Skeletal muscle satellite cell (primary cell): Measurements from ENCODE around the gene CDS1.
"Not testable (repeated sequence)": the region's sequence is repeated elsewhere in the genome, so short reads cannot be mapped to it uniquely, and the experiment has no call there.

ENCODE experiments used
- H3K27me3 ChIP-seq: 2 replicates; pipeline ENCODE4 v1.7.0; 2013; ENCODE audit warnings: low read length; ENCODE audit not compliant: control insufficient read depth, insufficient read depth
- H3K36me3 ChIP-seq: 2 replicates; pipeline ENCODE4 v1.7.0; 2013; ENCODE audit warnings: mild to moderate bottlenecking, control low read depth, low read length; ENCODE audit not compliant: insufficient read depth
- H3K4me1 ChIP-seq: 2 replicates; pipeline ENCODE4 v1.7.0; 2013; ENCODE audit warnings: low read length; ENCODE audit not compliant: control insufficient read depth, insufficient read depth
- H3K4me2 ChIP-seq: 2 replicates; pipeline ENCODE4 v1.7.0; 2013; ENCODE audit warnings: mild to moderate bottlenecking, low read length
- H3K4me3 ChIP-seq: 2 replicates; pipeline ENCODE4 v1.7.0; 2013; ENCODE audit warnings: low read length
- H3K9ac ChIP-seq: 2 replicates; pipeline ENCODE4 v1.7.0; 2013; ENCODE audit warnings: mild to moderate bottlenecking, low read depth, low read length, moderate library complexity
- H3K9me3 ChIP-seq: replicated peaks from 2 replicates; pipeline ENCODE4 v1.7.0; 2013; ENCODE audit warnings: mild to moderate bottlenecking, control low read depth, low read length

Gene CDS1

GRCh38 chr4:84677093-84677492 lies 94.2 kb downstream of the CDS1 start:
- H3K4me3 ChIP-seq = no peak overlapping the region
- no peaks in the 10 kb centered on the region for H3K27me3 ChIP-seq
- peaks cover 44% of the 10 kb centered on the region for H3K36me3 ChIP-seq
- H3K4me1 ChIP-seq = peaks cover 18% of the 10 kb centered on the region
- H3K9me3 ChIP-seq = no peaks in the 10 kb centered on the region
- no peak overlapping the region for H3K9ac ChIP-seq
- no peak overlapping the region for H3K4me2 ChIP-seq

- peaks cover 26% of the 10 kb centered on the region for H3K4me1 ChIP-seq
- H3K4me2 ChIP-seq = no peak overlapping the region
- H3K4me3 ChIP-seq = no peak overlapping the region
- H3K27me3 ChIP-seq = no peaks in the 10 kb centered on the region
- no peak overlapping the region for H3K9ac ChIP-seq
- H3K36me3 ChIP-seq = peaks cover 45% of the 10 kb centered on the region
- H3K9me3 ChIP-seq = no peaks in the 10 kb centered on the region
Observed at GRCh38 chr4:84677995-84678394, 95.1 kb downstream of the CDS1 start.

GRCh38 chr4:84678976-84679744 lies 96.2 kb downstream of the CDS1 start:
- Histone ChIP-seq H3K4me1 (peaks cover 21% of the 10 kb centered on the region), H3K9ac (no peak overlapping the region), H3K36me3 (peaks cover 55% of the 10 kb centered on the region), H3K4me2 (no peak overlapping the region), H3K4me3 (no peak overlapping the region), H3K9me3 (no peaks in the 10 kb centered on the region), H3K27me3 (no peaks in the 10 kb centered on the region)

GRCh38 chr4:84680956-84681355 lies 98.0 kb downstream of the CDS1 start:
- no peaks in the 10 kb centered on the region for H3K9me3 ChIP-seq
- H3K36me3 ChIP-seq = peaks cover 66% of the 10 kb centered on the region
- H3K4me3 ChIP-seq = no peak overlapping the region
- no peak overlapping the region for H3K4me2 ChIP-seq
- H3K4me1 ChIP-seq = peaks cover 21% of the 10 kb centered on the region
- no peaks in the 10 kb centered on the region for H3K27me3 ChIP-seq
- H3K9ac ChIP-seq = no peak overlapping the region

GRCh38 chr4:84681486-84682274 lies 98.8 kb downstream of the CDS1 start:
- H3K4me2 ChIP-seq = no peak overlapping the region
- peaks cover 24% of the 10 kb centered on the region for H3K4me1 ChIP-seq
- no peaks in the 10 kb centered on the region for H3K27me3 ChIP-seq
- no peaks in the 10 kb centered on the region for H3K9me3 ChIP-seq
- no peak overlapping the region for H3K4me3 ChIP-seq
- H3K36me3 ChIP-seq = peaks cover 69% of the 10 kb centered on the region
- H3K9ac ChIP-seq = no peak overlapping the region

GRCh38 chr4:84682661-84683060 lies 99.7 kb downstream of the CDS1 start:
- not testable (repeated sequence) for H3K4me3 ChIP-seq, H3K9me3 ChIP-seq, H3K4me2 ChIP-seq, H3K9ac ChIP-seq, H3K27me3 ChIP-seq
- peaks cover 62% of the 10 kb centered on the region for H3K36me3 ChIP-seq
- H3K4me1 ChIP-seq = peaks cover 34% of the 10 kb centered on the region

- Histone ChIP-seq H3K9me3 (no peaks in the 10 kb centered on the region), H3K36me3 (peaks cover 62% of the 10 kb centered on the region)
Observed at GRCh38 chr4:84683064-84683850, 100.3 kb downstream of the CDS1 start.

GRCh38 chr4:84684361-84684760 lies 101.4 kb downstream of the CDS1 start:
- no peaks in the 10 kb centered on the region for H3K9me3 ChIP-seq
- H3K9ac ChIP-seq = no peak overlapping the region
- H3K4me1 ChIP-seq = peaks cover 37% of the 10 kb centered on the region
- H3K4me2 ChIP-seq = no peak overlapping the region
- peaks cover 61% of the 10 kb centered on the region for H3K36me3 ChIP-seq
- no peaks in the 10 kb centered on the region for H3K27me3 ChIP-seq
- H3K4me3 ChIP-seq = no peak overlapping the region

More at GRCh38 chr4:84683064-84683850, 100.3 kb downstream of the CDS1 start:
- Histone ChIP-seq H3K4me1 (peaks cover 37% of the 10 kb centered on the region), H3K27me3 (no peaks in the 10 kb centered on the region), H3K9ac (no peak overlapping the region), H3K4me2 (no peak overlapping the region), H3K4me3 (no peak overlapping the region)

- H3K4me2 ChIP-seq = no peak overlapping the region
- H3K9me3 ChIP-seq = no peaks in the 10 kb centered on the region
- peaks cover 38% of the 10 kb centered on the region for H3K4me1 ChIP-seq
- no peak overlapping the region for H3K9ac ChIP-seq
- no peaks in the 10 kb centered on the region for H3K27me3 ChIP-seq
- no peak overlapping the region for H3K4me3 ChIP-seq
- peaks cover 63% of the 10 kb centered on the region for H3K36me3 ChIP-seq
Observed at GRCh38 chr4:84685105-84685504, 102.2 kb downstream of the CDS1 start.

- Histone ChIP-seq H3K4me3 (no peak overlapping the region), H3K4me2 (no peak overlapping the region), H3K4me1 (peaks cover 47% of the 10 kb centered on the region), H3K27me3 (no peaks in the 10 kb centered on the region), H3K36me3 (peaks cover 56% of the 10 kb centered on the region), H3K9ac (no peak overlapping the region), H3K9me3 (no peaks in the 10 kb centered on the region)
Observed at GRCh38 chr4:84688605-84689004, 105.7 kb downstream of the CDS1 start.

- peaks cover 47% of the 10 kb centered on the region for H3K4me1 ChIP-seq
- no peak overlapping the region for H3K9ac ChIP-seq
- peaks cover 54% of the 10 kb centered on the region for H3K36me3 ChIP-seq
- H3K4me3 ChIP-seq = no peak overlapping the region
- no peaks in the 10 kb centered on the region for H3K9me3 ChIP-seq
- H3K4me2 ChIP-seq = no peak overlapping the region
- no peaks in the 10 kb centered on the region for H3K27me3 ChIP-seq
Observed at GRCh38 chr4:84689197-84689596, 106.3 kb downstream of the CDS1 start.
